ENCODE data around the gene PIGP.
"Not testable (repeated sequence)": the region's sequence is repeated elsewhere in the genome, so short reads cannot be mapped to it uniquely, and the experiment has no call there.

The PIGP gene

DNA sequence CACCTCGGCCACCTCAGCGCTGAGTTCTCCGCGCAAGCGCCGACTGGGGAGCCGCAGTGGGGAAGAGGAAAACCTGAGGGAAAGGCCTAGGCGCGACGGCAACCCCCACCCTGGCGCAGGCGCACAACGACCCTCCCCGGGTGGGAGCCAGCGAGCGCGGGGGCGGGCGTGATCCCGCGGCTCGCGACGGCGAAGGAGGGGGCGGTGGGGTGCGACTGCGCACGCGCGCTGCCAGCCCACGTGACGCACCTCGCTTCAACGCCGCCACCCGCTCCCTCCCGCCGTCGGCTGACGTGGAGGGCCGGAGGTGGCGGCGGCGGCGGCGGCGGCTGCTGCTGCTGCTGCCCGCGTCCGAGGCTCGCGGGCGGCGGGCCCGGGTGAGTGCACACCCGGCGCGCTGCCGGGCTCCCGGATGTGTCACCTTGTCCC, at the start of gene PIGP, which contains the start of gene TTC3:
TSS of gene PIGP (minus strand) at position 84 of the 429 bp plus-strand sequence. CDS start 556 bp downstream, outside the sequence.
TSS of gene TTC3 (plus strand) at position 267 of the 429 bp plus-strand sequence. CDS start 14,004 bp downstream, outside the sequence.
- peaks cover 3% of the 10 kb centered on the region; the same call in 1 of the 2 replicates for H3K9me3 ChIP-seq (ENCODE audit: low read depth, low read length)
- peak within 1 kb of the TSS; percentile 92 for H3K27ac ChIP-seq
- H3K4me3 ChIP-seq, result peak within 1 kb of the TSS; percentile 82
- H3K9ac ChIP-seq (ENCODE audit: insufficient read length), result peak within 1 kb of the TSS; percentile 88
- peak; percentile 56 for DNase-seq (ENCODE audit: low read depth, low spot score)
- TF ChIP-seq FOXP2 (optimal IDR thresholded peaks at IDR 0.05; ENCODE audit: control extremely low read depth, extremely low read length, insufficient read depth), result no peak
- peak; percentile 68 for TF ChIP-seq POLR2AphosphoS5 (IDR thresholded peaks at IDR 0.05; ENCODE audit: borderline replicate concordance, low read depth, low read length)
- H3K36me3 ChIP-seq (ENCODE audit: insufficient read depth, low read length), result peaks cover 12% of the 10 kb centered on the region; the same call in 1 of the 2 replicates

DNA sequence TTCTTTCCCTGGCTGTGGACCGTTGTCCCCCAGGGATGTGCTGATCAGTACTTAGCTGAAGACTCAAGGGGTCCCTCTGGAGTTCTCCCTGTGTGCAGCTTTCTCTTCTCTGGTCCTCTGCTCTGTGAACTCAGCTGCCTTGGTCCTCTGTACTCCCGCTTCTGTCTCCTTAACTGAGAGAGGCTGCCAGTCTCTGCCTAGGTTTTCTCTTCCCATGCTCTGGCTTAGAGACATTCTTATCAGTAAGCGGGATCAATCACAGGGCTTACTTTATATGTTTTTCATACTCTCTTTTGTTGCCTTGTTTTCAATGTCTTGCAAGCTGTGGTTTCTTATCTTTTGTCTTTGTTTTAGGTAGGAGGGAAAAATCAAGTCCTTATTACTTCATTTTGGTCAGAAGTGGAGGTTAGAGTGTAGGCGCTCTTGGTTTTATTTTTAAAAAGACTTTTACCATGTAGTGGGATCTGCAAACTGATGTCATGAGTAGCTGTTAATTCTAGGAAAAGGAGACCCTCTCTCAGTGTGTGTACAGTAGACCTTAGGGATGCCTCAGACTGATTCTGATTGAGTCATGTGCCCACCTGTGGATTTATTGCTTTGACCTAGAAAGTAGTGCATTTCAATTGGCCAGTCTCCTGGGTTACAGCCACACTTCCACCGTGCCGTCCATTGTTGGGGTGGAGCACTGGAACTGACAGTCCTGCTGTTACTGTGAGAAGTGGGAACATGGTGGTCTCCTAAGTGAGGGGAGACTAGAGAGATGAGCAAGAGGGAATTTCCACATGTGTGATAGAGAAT, 46.7 kb upstream of the PIGP start:
- H3K9me3 ChIP-seq (ENCODE audit: low read depth, low read length), result no peaks in the 10 kb centered on the region
- H3K9ac ChIP-seq (ENCODE audit: insufficient read length), result no peak overlapping the region
- peaks cover 9% of the 10 kb centered on the region for H3K36me3 ChIP-seq (ENCODE audit: insufficient read depth, low read length)
- no peak for DNase-seq (ENCODE audit: low read depth, low spot score)
- TF ChIP-seq FOXP2 (optimal IDR thresholded peaks at IDR 0.05; ENCODE audit: control extremely low read depth, extremely low read length, insufficient read depth), result no peak
- TF ChIP-seq EZH2 (IDR thresholded peaks at IDR 0.05), result no peak
- no peak for TF ChIP-seq POLR2AphosphoS5 (IDR thresholded peaks at IDR 0.05; ENCODE audit: borderline replicate concordance, low read depth, low read length)
- H3K27ac ChIP-seq, result no peak overlapping the region
- H3K4me3 ChIP-seq, result no peak overlapping the region

DNA sequence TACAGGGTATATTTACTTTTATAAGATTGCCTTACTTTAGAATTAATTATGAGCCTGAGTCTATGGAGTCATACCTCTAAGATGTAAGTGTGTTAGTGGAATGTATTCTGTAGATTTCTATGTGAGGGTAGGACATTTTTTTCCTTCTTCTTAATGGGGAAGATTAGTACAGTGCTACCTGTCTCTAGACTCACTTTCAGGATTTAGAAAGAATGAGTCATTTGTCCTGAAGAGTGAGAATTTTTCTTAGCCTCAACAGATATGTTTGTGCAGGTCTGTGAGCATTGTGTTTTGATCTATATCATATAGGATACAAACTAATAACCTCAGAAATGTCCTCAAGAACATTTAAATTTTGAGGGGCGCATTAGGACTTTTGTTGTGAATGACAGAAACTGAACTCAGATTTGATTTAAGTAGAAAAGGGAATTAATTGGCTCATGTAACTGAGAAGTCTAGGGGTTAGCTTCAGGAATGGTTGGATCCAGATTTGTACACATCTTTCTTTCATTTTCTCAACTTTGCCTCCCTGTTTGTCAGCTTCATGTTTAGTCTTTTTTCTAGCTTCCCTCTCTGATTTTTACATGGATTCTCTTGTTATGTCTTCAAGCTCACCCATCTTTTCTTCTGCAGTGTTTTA, 45.4 kb upstream of the PIGP start:
- DNase-seq (ENCODE audit: low read depth, low spot score), result no peak
- TF ChIP-seq EZH2 (IDR thresholded peaks at IDR 0.05), result no peak
- TF ChIP-seq FOXP2 (optimal IDR thresholded peaks at IDR 0.05; ENCODE audit: control extremely low read depth, extremely low read length, insufficient read depth), result no peak
- no peak for TF ChIP-seq POLR2AphosphoS5 (IDR thresholded peaks at IDR 0.05; ENCODE audit: borderline replicate concordance, low read depth, low read length)
- Histone ChIP-seq H3K9ac (ENCODE audit: insufficient read length) (no peak overlapping the region), H3K4me3 (no peak overlapping the region), H3K27ac (no peak overlapping the region), H3K9me3 (ENCODE audit: low read depth, low read length) (no peaks in the 10 kb centered on the region), H3K36me3 (ENCODE audit: insufficient read depth, low read length) (0 out of 2 replicates have a peak, but pooled peaks cover 6% of the 10 kb centered on the region)

DNA sequence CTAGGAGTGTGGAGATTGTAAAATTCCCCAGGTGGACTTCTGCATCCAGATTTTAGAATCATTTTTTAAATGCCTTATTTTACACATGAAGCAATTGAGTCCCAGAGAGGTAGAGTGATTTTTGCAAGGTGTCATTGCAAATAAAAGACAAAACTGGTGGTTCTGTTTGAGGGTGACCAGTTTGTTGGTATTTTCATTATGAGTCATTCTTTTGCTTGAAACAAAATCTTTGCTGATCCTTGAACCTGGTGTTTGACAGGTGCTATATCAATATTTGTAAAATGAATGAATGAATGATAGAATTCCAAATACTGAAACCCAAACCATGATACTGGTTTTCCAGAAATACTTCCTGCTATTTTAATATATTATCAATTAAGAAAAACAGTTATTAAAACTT, 44.3 kb upstream of the PIGP start:
- Histone ChIP-seq H3K9me3 (ENCODE audit: low read depth, low read length) (no peaks in the 10 kb centered on the region), H3K4me3 (no peak overlapping the region), H3K36me3 (ENCODE audit: insufficient read depth, low read length) (0 out of 2 replicates have a peak, but pooled peaks cover 6% of the 10 kb centered on the region), H3K27ac (no peak overlapping the region), H3K9ac (ENCODE audit: insufficient read length) (no peak overlapping the region)
- no peak for DNase-seq (ENCODE audit: low read depth, low spot score)
- TF ChIP-seq FOXP2 (optimal IDR thresholded peaks at IDR 0.05; ENCODE audit: control extremely low read depth, extremely low read length, insufficient read depth), result no peak
- TF ChIP-seq POLR2AphosphoS5 (IDR thresholded peaks at IDR 0.05; ENCODE audit: borderline replicate concordance, low read depth, low read length), result no peak
- no peak for TF ChIP-seq EZH2 (IDR thresholded peaks at IDR 0.05)

DNA sequence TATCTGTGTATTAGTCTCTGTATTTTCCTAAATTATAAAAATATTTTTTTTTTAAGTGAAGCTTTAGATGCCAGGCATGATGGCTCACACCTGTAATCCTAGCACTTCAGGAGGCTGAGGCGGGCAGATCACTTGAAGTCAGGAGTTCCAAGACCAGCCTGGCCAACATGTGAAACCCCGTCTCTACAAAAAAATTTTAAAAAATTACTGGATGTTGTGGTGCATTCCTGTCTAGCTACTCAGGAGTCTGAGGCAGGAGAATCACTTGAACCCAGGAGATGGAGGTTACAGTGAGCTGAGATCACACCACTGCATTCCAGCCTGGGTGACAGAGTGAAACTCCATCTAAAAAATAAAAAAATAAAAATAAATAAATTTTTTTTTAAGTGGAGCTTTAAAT, 43.6 kb upstream of the PIGP start:
- H3K9me3 ChIP-seq (ENCODE audit: low read depth, low read length); H3K9ac ChIP-seq (ENCODE audit: insufficient read length); H3K36me3 ChIP-seq (ENCODE audit: insufficient read depth, low read length); H3K27ac ChIP-seq; DNase-seq (ENCODE audit: low read depth, low spot score); H3K4me3 ChIP-seq: not testable (repeated sequence)

DNA sequence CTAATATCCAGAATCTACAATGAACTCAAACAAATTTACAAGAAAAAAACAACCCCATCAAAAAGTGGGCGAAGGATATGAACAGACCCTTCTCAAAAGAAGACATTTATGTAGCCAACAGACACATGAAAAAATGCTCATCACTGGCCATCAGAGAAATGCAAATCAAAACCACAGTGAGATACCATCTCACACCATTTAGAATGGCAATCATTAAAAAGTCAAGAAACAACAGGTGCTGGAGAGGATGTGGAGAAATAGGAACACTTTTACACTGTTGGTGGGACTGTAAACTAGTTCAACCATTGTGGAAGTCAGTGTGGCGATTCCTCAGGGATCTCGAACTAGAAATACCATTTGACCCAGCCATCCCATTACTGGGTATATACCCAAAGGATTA, 41.4 kb upstream of the PIGP start:
- H3K36me3 ChIP-seq (ENCODE audit: insufficient read depth, low read length); DNase-seq (ENCODE audit: low read depth, low spot score); H3K27ac ChIP-seq; H3K9me3 ChIP-seq (ENCODE audit: low read depth, low read length); H3K9ac ChIP-seq (ENCODE audit: insufficient read length); H3K4me3 ChIP-seq: not testable (repeated sequence)

DNA sequence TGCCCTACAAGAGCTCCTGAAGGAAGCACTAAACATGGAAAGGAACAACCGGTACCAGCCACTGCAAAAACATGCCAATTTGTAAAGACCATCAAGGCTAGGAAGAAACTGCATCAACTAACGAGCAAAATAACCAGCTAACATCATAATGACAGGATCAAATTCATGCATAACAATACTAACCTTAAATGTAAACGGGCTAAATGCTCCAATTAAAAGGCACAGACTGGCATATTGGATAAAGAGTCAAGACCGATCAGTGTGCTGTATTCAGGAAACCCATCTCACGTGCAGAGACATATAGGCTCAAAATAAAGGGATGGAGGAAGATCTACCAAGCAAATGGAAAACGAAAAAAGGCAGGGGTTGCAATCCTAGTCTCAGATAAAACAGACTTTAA, 38.2 kb upstream of the PIGP start:
- H3K36me3 ChIP-seq (ENCODE audit: insufficient read depth, low read length), result peaks cover 14% of the 10 kb centered on the region
- H3K9me3 ChIP-seq (ENCODE audit: low read depth, low read length); H3K27ac ChIP-seq; DNase-seq (ENCODE audit: low read depth, low spot score); H3K9ac ChIP-seq (ENCODE audit: insufficient read length); H3K4me3 ChIP-seq: not testable (repeated sequence)

DNA sequence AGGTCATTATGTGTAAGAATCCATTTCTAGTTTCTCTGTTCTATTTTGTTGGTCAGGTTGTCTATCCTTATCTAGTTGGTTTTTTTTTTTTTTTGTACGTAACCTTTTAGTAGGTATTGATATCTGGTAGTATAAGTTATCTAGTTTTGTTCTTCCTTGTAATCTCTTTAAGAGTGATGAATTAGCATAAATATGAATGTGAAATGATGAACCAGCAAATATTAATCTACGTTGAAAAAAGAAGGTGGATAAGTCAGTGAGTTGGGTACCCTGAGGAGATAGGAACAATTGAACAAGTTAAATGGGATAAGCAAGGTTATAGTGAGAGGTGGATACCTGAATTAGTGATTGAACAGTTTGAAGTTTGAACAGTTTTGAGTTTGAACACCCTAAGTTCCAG, 34.1 kb upstream of the PIGP start:
- H3K4me3 ChIP-seq, result no peak overlapping the region
- H3K27ac ChIP-seq, result no peak overlapping the region
- no peak overlapping the region for H3K9ac ChIP-seq (ENCODE audit: insufficient read length)
- H3K9me3 ChIP-seq (ENCODE audit: low read depth, low read length), result peaks cover 3% of the 10 kb centered on the region; the same call in 1 of the 2 replicates
- TF ChIP-seq POLR2AphosphoS5 (IDR thresholded peaks at IDR 0.05; ENCODE audit: borderline replicate concordance, low read depth, low read length) (no peak), EZH2 (IDR thresholded peaks at IDR 0.05) (no peak), FOXP2 (optimal IDR thresholded peaks at IDR 0.05; ENCODE audit: control extremely low read depth, extremely low read length, insufficient read depth) (no peak)
- H3K36me3 ChIP-seq (ENCODE audit: insufficient read depth, low read length), result peaks cover 14% of the 10 kb centered on the region
- DNase-seq (ENCODE audit: low read depth, low spot score), result no peak

DNA sequence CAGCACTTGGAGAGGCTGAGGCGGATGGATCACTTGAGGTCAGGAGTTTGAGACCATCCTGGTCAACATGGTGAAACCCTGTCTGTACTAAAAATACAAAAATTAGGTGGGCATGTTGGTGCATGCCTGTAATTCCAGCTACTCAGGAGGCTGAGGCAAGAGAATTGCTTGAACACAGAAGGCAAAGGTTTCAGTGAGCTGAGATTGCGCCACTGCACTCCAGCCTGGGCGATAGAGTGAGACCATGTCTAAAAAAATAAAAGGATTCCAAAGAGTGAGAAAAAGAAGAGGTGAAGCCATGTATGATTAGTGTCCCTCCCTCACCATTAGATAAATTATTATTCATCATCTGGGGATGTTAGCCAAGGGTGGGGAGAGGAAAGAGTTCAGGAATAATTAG, 29.9 kb upstream of the PIGP start:
- H3K36me3 ChIP-seq (ENCODE audit: insufficient read depth, low read length), result peaks cover 34% of the 10 kb centered on the region
- DNase-seq (ENCODE audit: low read depth, low spot score); H3K4me3 ChIP-seq; H3K9me3 ChIP-seq (ENCODE audit: low read depth, low read length); H3K9ac ChIP-seq (ENCODE audit: insufficient read length); H3K27ac ChIP-seq: not testable (repeated sequence)
